Thyroid gland (tissue), 4 donors: ENCODE measurements around the gene DLGAP4. TPM values are rescaled to one million over a fixed set of nuclear protein-coding genes. Genes with fewer than 3 reads are reported as not detected.

Experiments used
- DNase-seq, 2 donors: peaks; one replicate each; pipeline ENCODE4 v3.0.0-alpha.2; 2019
- H3K27ac ChIP-seq, 3 donors: fragments of 200-600 bp; sonication (generic); 1 replicate in 2 of 3; 2 replicates in 1 of 3; pipeline ENCODE4 v1.5.1; 2016 to 2019; ENCODE audit warnings: mild to moderate bottlenecking in 1 of 3, moderate library complexity in 1 of 3
- H3K27me3 ChIP-seq: fragments of 200-600 bp; sonication (generic); one replicate; pipeline ENCODE4 v1.5.1; 2019
- H3K36me3 ChIP-seq, 2 donors: fragments of 200-600 bp; sonication (generic); one replicate each; pipeline ENCODE4 v1.5.1; 2016 to 2019
- H3K4me1 ChIP-seq, 2 donors: fragments of 200-600 bp; sonication (generic); one replicate each; pipeline ENCODE4 v1.5.1; 2017 to 2019
- H3K4me3 ChIP-seq, 3 donors: fragments of 200-600 bp; sonication (generic); replicated peaks in 1 of 3; 1 replicate in 2 of 3; 2 replicates in 1 of 3; pipeline ENCODE4 v1.5.1; 2016; ENCODE audit warnings: mild to moderate bottlenecking in 1 of 3
- H3K9me3 ChIP-seq: fragments of 200-600 bp; sonication (generic); one replicate; pipeline ENCODE4 v1.5.1; 2017
- CTCF ChIP-seq, 6 experiments: fragments of 200-600 bp in 3 of 6; fragments of 450-650 bp in 3 of 6; sonication (generic) in 3 of 6; IDR thresholded peaks; one replicate each; pipeline ENCODE4 v1.5.1; 2016 to 2019; ENCODE audit warnings: antibody characterized with exemption in 6 of 6, mild to moderate bottlenecking in 2 of 6, inconsistent platforms in 1 of 6, moderate library complexity in 1 of 6
- POLR2A ChIP-seq, 2 donors: fragments of 450-650 bp; IDR thresholded peaks; one replicate each; pipeline ENCODE4 v1.6.1; 2017; ENCODE audit warnings: antibody characterized with exemption in 2 of 2, mild to moderate bottlenecking in 2 of 2, moderate library complexity in 1 of 2
- WGBS, 2 donors: methylation state at CpG; one replicate each; pipeline ENCODE4 v1.1.5; 2017; 5-methylcytosine and 5-hydroxymethylcytosine counted together
- intact Hi-C: fragments of 100-400 bp; cut with DNase I; formaldehyde crosslinking; loops from one replicate; pipeline ENCODE4 v1.15.1; 2023
- total RNA-seq, 4 donors: library from RNA; depleted of rRNA; stranded (reverse); fragments of >200 nt; gene quantifications; one replicate each; pipeline ENCODE4 v1.2.3, GENCODE V29; 2016

Gene DLGAP4
- total RNA-seq, 4 donors from 2014 or later = 29.3 to 52.4 (median 41.5) TPM

- Histone ChIP-seq H3K27ac (no peak overlapping the region), H3K27me3 (no peaks in the 10 kb centered on the region), H3K4me1 (peaks cover 0 to 7% of the 10 kb centered on the region in 2 donors), H3K4me3 (no peak overlapping the region), H3K36me3 (peaks cover 35 to 48% of the 10 kb centered on the region in 2 donors), H3K9me3 (no peaks in the 10 kb centered on the region)
- 86 to 90% methylated on average over 3 of the region's 3 CpGs for WGBS, 2 donors
- TF ChIP-seq POLR2A (IDR thresholded peaks at IDR 0.05) = no peak
- no peak for TF ChIP-seq CTCF (IDR thresholded peaks at IDR 0.05)
- intact Hi-C loops = no loop called here
- DNase-seq = no peak
These were observed 217.2 kb downstream of the DLGAP4 start for GRCh38 chr20:36523341-36523740.

GRCh38 chr20:36525620-36526365 is 219.7 kb downstream of the DLGAP4 start:
- Histone ChIP-seq H3K9me3 (no peaks in the 10 kb centered on the region), H3K4me1 (peaks cover 0 to 7% of the 10 kb centered on the region in 2 donors), H3K27ac (no peak overlapping the region), H3K4me3 (no peak overlapping the region), H3K27me3 (no peaks in the 10 kb centered on the region), H3K36me3 (peaks cover 35 to 48% of the 10 kb centered on the region in 2 donors)
- no peak for DNase-seq
- intact Hi-C loops = no loop called here
- TF ChIP-seq POLR2A (IDR thresholded peaks at IDR 0.05) = no peak
- no peak for TF ChIP-seq CTCF (IDR thresholded peaks at IDR 0.05)
- WGBS, 2 donors = 94 to 98% methylated on average over 14 to 17 of the region's 17 CpGs

GRCh38 chr20:36526521-36527011 is 220.4 kb downstream of the DLGAP4 start:
- peaks cover 0 to 7% of the 10 kb centered on the region in 2 donors for H3K4me1 ChIP-seq
- H3K9me3 ChIP-seq = no peaks in the 10 kb centered on the region
- H3K27me3 ChIP-seq = no peaks in the 10 kb centered on the region
- intact Hi-C loops = no loop called here
- H3K4me3 ChIP-seq = no peak overlapping the region
- peaks cover 35 to 46% of the 10 kb centered on the region in 2 donors for H3K36me3 ChIP-seq
- TF ChIP-seq CTCF (IDR thresholded peaks at IDR 0.05) (no peak), POLR2A (IDR thresholded peaks at IDR 0.05) (no peak)
- H3K27ac ChIP-seq = no peak overlapping the region
- whole genome bisulfite sequencing, 2 donors = 89 to 91% methylated on average over 29 of the region's 29 CpGs
- no peak for DNase-seq

GRCh38 chr20:36527331-36528125 is 221.4 kb downstream of the DLGAP4 start:
- Histone ChIP-seq H3K27me3 (no peaks in the 10 kb centered on the region), H3K4me3 (no peak overlapping the region), H3K36me3 (peaks cover 35 to 42% of the 10 kb centered on the region in 2 donors), H3K9me3 (no peaks in the 10 kb centered on the region), H3K4me1 (peaks cover 0 to 4% of the 10 kb centered on the region in 2 donors), H3K27ac (no peak overlapping the region)
- no peak for DNase-seq
- TF ChIP-seq POLR2A (IDR thresholded peaks at IDR 0.05) = no peak
- no peak for TF ChIP-seq CTCF (IDR thresholded peaks at IDR 0.05)
- WGBS, 2 donors = 93% methylated on average over 32 of the region's 32 CpGs
- intact Hi-C loops = no loop called here
